Measurements from ENCODE around the gene ARHGAP31. TPM values are rescaled to one million over a fixed set of nuclear protein-coding genes. Genes with fewer than 3 reads are reported as not detected.

The ARHGAP31 gene
- total RNA-seq, 4 donors from 2014 or later: 6.2 to 9.7 (median 7.3) TPM

DNA sequence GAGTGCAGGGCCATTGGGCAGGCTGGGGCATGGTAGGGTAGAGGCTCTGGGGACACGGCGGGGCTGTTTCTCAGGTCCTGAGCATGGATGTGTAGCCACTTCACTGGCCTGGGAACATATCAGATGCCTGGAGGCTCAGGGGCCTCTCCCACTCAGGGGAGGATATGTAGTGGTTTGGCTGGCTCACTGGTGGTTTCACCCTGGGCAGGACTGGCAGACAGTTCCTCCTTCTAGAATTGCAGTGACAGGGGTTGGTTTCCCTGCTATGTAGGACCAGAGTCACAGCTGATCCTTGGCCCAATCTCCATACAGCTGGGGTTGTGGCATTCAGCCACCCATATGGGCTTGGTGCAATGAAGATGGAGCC, 4.8 kb upstream of the ARHGAP31 start:
- intact Hi-C loops (cut with DNase I; ENCODE audit: low total_unique reads): no loop called here
- no peaks in the 10 kb centered on the region for H3K36me3 ChIP-seq
- H3K27me3 ChIP-seq: no peaks in the 10 kb centered on the region
- H3K4me3 ChIP-seq: no peak overlapping the region
- ATAC-seq: no peak
- no peak for TF ChIP-seq POLR2A (IDR thresholded peaks at IDR 0.05)
- TF ChIP-seq, protein P1, sequence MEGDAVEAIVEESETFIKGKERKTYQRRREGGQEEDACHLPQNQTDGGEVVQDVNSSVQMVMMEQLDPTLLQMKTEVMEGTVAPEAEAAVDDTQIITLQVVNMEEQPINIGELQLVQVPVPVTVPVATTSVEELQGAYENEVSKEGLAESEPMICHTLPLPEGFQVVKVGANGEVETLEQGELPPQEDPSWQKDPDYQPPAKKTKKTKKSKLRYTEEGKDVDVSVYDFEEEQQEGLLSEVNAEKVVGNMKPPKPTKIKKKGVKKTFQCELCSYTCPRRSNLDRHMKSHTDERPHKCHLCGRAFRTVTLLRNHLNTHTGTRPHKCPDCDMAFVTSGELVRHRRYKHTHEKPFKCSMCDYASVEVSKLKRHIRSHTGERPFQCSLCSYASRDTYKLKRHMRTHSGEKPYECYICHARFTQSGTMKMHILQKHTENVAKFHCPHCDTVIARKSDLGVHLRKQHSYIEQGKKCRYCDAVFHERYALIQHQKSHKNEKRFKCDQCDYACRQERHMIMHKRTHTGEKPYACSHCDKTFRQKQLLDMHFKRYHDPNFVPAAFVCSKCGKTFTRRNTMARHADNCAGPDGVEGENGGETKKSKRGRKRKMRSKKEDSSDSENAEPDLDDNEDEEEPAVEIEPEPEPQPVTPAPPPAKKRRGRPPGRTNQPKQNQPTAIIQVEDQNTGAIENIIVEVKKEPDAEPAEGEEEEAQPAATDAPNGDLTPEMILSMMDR (IDR thresholded peaks at IDR 0.05 in 4 of 5, conservative IDR thresholded peaks at IDR 0.05 in 1 of 5): no peak
- no peak for DNase-seq
- H3K9me3 ChIP-seq: no peaks in the 10 kb centered on the region
- no peak overlapping the region for H3K27ac ChIP-seq
- in situ Hi-C loops (cut with MboI; ENCODE audit: low sequenced_read_pairs in 4 of 4): loop anchor here in 3 of 4 donors (25.0 kb wide), 1 partner anchor 398 kb away; the partner anchor contains the start of gene COX17 (in 3 of the 3)
- peaks cover 4 to 6% of the 10 kb centered on the region in 2 donors for H3K4me1 ChIP-seq

DNA sequence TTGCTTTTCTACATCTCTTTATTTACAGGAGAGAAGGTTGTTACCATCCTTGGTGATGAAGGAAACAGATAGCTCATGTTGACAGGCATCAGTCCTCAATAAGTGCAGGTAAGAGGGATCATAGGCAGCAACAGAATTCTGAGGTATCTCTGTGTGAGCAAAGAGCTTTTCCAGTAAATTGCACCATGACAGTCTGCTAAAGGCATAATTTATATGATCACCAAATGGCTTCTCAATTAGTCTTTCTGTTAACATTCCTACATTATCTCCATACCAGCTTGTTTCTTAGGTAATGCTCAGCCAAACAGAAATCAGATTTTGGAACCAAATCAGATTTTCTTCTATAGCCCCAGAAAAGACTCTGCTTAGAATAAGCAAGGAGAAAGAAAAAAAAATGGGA, 3.6 kb upstream of the ARHGAP31 start:
- no peak for TF ChIP-seq POLR2A (IDR thresholded peaks at IDR 0.05)
- TF ChIP-seq, protein P1 (IDR thresholded peaks at IDR 0.05 in 4 of 5, conservative IDR thresholded peaks at IDR 0.05 in 1 of 5): no peak
- H3K9me3 ChIP-seq: no peaks in the 10 kb centered on the region
- in situ Hi-C loops (cut with MboI; ENCODE audit: low sequenced_read_pairs in 4 of 4) (loop anchor here in 3 of 4 donors (25.0 kb wide), 1 partner anchor 397 kb away; the partner anchor contains the start of gene COX17 (in 3 of the 3)), intact Hi-C loops (cut with DNase I; ENCODE audit: low total_unique reads) (loop anchor here (5.0 to 10.0 kb wide), 2 partner anchors 48 to 64 kb away; partner anchors contain the start of gene B4GALT4)
- H3K27me3 ChIP-seq: no peaks in the 10 kb centered on the region
- H3K4me1 ChIP-seq: peaks cover 6 to 7% of the 10 kb centered on the region in 2 donors
- H3K27ac ChIP-seq: no peak overlapping the region
- ATAC-seq (no peak), DNase-seq (no peak)
- H3K36me3 ChIP-seq: no peaks in the 10 kb centered on the region
- H3K4me3 ChIP-seq: no peak overlapping the region

DNA sequence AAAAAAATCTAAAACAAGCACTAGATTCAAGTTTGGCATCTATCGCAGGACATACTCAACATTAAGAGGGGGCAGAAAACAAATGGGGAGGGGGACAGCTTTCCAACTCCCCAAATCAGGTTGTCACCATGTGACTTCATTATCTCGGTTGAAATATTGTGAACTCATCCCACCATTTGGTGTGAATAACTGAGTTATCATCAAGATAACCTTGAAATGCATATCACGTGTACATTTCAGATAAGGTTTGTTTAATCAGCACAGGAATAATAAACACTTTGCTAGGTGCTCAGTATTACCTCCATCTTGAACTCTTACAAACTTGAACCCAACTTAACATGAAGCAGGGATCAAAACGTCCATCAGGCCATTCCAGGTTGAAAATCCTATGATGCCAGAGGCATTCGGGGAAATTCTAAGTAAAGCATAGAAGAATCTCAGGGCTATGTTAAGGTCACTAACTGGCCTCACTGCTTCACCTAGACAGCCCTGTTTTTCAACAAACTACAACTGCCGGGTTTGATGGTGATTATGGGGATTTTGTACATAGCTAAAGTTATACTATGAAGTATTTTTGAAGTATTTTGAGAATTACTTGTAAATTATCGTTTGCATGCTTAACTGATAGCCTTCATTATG, 3.0 kb upstream of the ARHGAP31 start:
- in situ Hi-C loops (cut with MboI; ENCODE audit: low sequenced_read_pairs in 4 of 4) (loop anchor here in 3 of 4 donors (25.0 kb wide), 1 partner anchor 396 kb away; the partner anchor contains the start of gene COX17 (in 3 of the 3)), intact Hi-C loops (cut with DNase I; ENCODE audit: low total_unique reads) (loop anchor here (5.0 to 10.0 kb wide), 2 partner anchors 49 to 64 kb away; partner anchors contain the start of gene B4GALT4)
- Histone ChIP-seq H3K27me3 (no peaks in the 10 kb centered on the region), H3K4me3 (no peak overlapping the region), H3K9me3 (no peaks in the 10 kb centered on the region), H3K4me1 (peaks cover 6 to 12% of the 10 kb centered on the region in 2 donors), H3K27ac (no peak overlapping the region), H3K36me3 (no peaks in the 10 kb centered on the region)
- TF ChIP-seq, protein P1 (IDR thresholded peaks at IDR 0.05 in 4 of 5, conservative IDR thresholded peaks at IDR 0.05 in 1 of 5): no peak
- no peak for TF ChIP-seq POLR2A (IDR thresholded peaks at IDR 0.05)
- ATAC-seq (no peak), DNase-seq (no peak)

DNA sequence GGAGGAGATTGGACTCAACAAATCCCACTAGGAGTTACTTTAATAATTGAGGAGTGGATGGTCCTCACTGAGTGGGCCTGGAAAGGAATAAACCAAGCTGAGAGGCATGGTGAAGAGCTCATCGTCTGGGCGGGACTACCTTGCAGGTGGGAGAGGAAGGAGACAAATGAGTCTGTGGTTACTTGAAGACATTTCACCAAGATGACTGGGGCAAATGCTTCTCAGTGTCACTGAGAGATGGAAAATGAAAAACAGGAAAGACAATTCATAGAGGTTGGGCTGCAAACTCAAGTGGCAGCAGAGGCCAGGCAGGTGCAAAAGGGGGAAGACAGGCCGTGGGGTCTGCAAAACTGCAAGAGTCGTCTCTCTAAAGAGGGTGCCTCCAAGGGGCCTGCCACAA, 1.5 kb upstream of the ARHGAP31 start:
- in situ Hi-C loops (cut with MboI; ENCODE audit: low sequenced_read_pairs in 4 of 4) (loop anchor here in 3 of 4 donors (25.0 kb wide), 1 partner anchor 395 kb away; the partner anchor contains the start of gene COX17 (in 3 of the 3)), intact Hi-C loops (cut with DNase I; ENCODE audit: low total_unique reads) (loop anchor here (5.0 to 10.0 kb wide), 2 partner anchors 50 to 62 kb away; partner anchors contain the start of gene B4GALT4)
- Histone ChIP-seq H3K4me1 (peaks cover 6 to 15% of the 10 kb centered on the region in 2 donors), H3K27ac (no peak overlapping the region), H3K27me3 (no peaks in the 10 kb centered on the region), H3K9me3 (no peaks in the 10 kb centered on the region), H3K4me3 (no peak overlapping the region), H3K36me3 (no peaks in the 10 kb centered on the region)
- DNase-seq: no peak
- TF ChIP-seq POLR2A (IDR thresholded peaks at IDR 0.05): no peak
- TF ChIP-seq, protein P1 (IDR thresholded peaks at IDR 0.05 in 4 of 5, conservative IDR thresholded peaks at IDR 0.05 in 1 of 5): no peak
- ATAC-seq: no peak
